Astrocyte (in vitro differentiated cells and primary cell): ENCODE measurements around the gene IL1R2. TPM values are rescaled to one million over a fixed set of nuclear protein-coding genes. Genes with fewer than 3 reads are reported as not detected.

Source experiments
- DNase-seq: peaks from one replicate; pipeline ENCODE4 v3.0.0-alpha.2; 2010; ENCODE audit warnings: low read depth
- FAIRE-seq: peaks from 2 replicates; lab custom pipeline; 2011; peaks lifted over from hg19 to GRCh38; lab: Jason Lieb, UNC
- H2AFZ ChIP-seq: 2 replicates; pipeline ENCODE4 v1.6.0; 2012; ENCODE audit warnings: low read depth, low read length, inconsistent platforms
- H3K27ac ChIP-seq: 2 replicates; pipeline ENCODE4 v1.5.1; 2011; ENCODE audit warnings: low read depth, low read length, inconsistent platforms
- H3K27me3 ChIP-seq: 2 replicates; pipeline ENCODE4 v1.6.0; 2011; ENCODE audit warnings: low read length, inconsistent platforms; ENCODE audit not compliant: insufficient read depth
- H3K36me3 ChIP-seq: 2 replicates; pipeline ENCODE4 v1.5.1; 2011; ENCODE audit warnings: low read length, inconsistent platforms; ENCODE audit not compliant: insufficient read depth
- H3K4me1 ChIP-seq: 2 replicates; pipeline ENCODE4 v1.5.1; 2011; ENCODE audit warnings: low read length, inconsistent platforms; ENCODE audit not compliant: insufficient read depth
- H3K4me2 ChIP-seq: 2 replicates; pipeline ENCODE4 v1.6.0; 2012; ENCODE audit warnings: low read length, inconsistent platforms
- H3K4me3 ChIP-seq: 2 replicates; pipeline ENCODE4 v1.5.1; 2011; ENCODE audit warnings: low read depth, mild to moderate bottlenecking, low read length, inconsistent platforms; ENCODE audit not compliant: insufficient read depth
- H3K79me2 ChIP-seq: 2 replicates; pipeline ENCODE4 v1.6.0; 2012; ENCODE audit warnings: mild to moderate bottlenecking, low read length, inconsistent platforms; ENCODE audit not compliant: insufficient read depth
- H3K9ac ChIP-seq: 2 replicates; pipeline ENCODE4 v1.6.0; 2012; ENCODE audit warnings: mild to moderate bottlenecking, low read length, inconsistent platforms
- H3K9me3 ChIP-seq: 2 replicates; pipeline ENCODE4 v1.5.1; 2012; ENCODE audit warnings: low read depth, mild to moderate bottlenecking, low read length, inconsistent platforms; ENCODE audit not compliant: insufficient read depth
- H4K20me1 ChIP-seq: 2 replicates; pipeline ENCODE4 v1.6.0; 2012; ENCODE audit warnings: low read length, inconsistent platforms; ENCODE audit not compliant: insufficient read depth
- H3K27ac Mint-ChIP-seq: one replicate; pipeline ENCODE4 v1.8.0; 2021; ENCODE audit warnings: mild to moderate bottlenecking, mixed read lengths; ENCODE audit not compliant: unreplicated experiment
- H3K27me3 Mint-ChIP-seq: one replicate; pipeline ENCODE4 v1.8.0; 2021; ENCODE audit warnings: low read depth, mixed read lengths; ENCODE audit not compliant: unreplicated experiment
- H3K36me3 Mint-ChIP-seq: one replicate; pipeline ENCODE4 v1.8.0; 2021; ENCODE audit warnings: low read depth, mixed read lengths; ENCODE audit not compliant: unreplicated experiment
- H3K4me1 Mint-ChIP-seq: one replicate; pipeline ENCODE4 v1.8.0; 2021; ENCODE audit warnings: low read depth, mixed read lengths; ENCODE audit not compliant: unreplicated experiment
- H3K4me3 Mint-ChIP-seq: one replicate; pipeline ENCODE4 v1.8.0; 2021; ENCODE audit warnings: mild to moderate bottlenecking, moderate library complexity, mixed read lengths; ENCODE audit not compliant: unreplicated experiment
- H3K9me3 Mint-ChIP-seq: one replicate; pipeline ENCODE4 v1.8.0; 2021; ENCODE audit warnings: mild to moderate bottlenecking, mixed read lengths; ENCODE audit not compliant: unreplicated experiment
- EZH2 ChIP-seq: IDR thresholded peaks from 2 replicates; pipeline ENCODE4 v1.6.1; 2012; ENCODE audit warnings: mild to moderate bottlenecking, low read length, inconsistent platforms; ENCODE audit not compliant: insufficient read depth
- total RNA-seq: library from RNA; stranded (reverse); gene quantifications from 2 replicates; pipeline ENCODE4 v1.2.1, GENCODE V29; 2021
- TF ChIP-seq, protein P1 (sequence below): IDR thresholded peaks from 2 replicates; pipeline ENCODE4 v1.5.1; 2011; ENCODE audit warnings: low read depth, mild to moderate bottlenecking, inconsistent platforms, low read length, moderate library complexity; ENCODE audit not compliant: insufficient read depth

IL1R2 gene
- total RNA-seq, 1 donor from 2014 or later, result 0.34 TPM

DNA sequence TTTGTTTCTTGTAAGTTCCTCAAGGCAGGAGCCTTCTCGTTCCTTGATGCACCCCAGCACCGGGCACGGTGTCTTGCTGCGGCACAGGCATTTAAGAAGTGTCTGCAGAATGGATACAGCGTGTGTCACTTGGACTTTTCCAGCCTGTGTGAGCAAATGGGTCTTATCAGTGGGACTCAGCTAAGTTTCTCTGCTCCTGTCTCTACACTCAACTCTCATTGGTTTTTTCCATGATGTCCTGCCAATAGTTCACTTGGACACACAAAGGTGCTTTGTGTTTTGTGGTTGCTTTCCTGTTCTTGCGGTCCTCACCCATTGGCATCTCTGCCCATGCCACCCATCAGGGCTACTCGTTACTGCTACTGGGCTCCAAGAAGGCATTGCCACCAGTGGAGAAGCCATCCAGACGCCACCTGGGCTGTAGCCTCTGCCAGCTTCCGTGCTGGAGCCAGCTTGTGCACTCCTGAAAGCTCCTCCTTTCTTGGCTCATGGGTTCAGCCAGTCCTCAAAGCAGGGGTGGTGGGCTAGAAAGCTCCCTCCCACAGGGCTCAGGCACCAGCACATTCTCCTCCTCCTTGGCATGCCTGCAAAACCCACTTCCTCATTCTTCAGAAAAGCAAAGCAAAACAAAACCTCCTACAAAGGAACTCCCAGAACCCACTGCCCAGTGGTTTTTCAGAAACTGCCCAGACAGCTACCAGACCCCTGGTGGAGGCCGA is 41.4 kb downstream of the IL1R2 start:
- H3K4me1 ChIP-seq, result peaks cover 19% of the 10 kb centered on the region
- H2AFZ ChIP-seq, result peak overlapping the region; percentile 38
- Mint-ChIP-seq H3K9me3 (peaks cover 13% of the 10 kb centered on the region), H3K36me3 (peaks cover 6% of the 10 kb centered on the region), H3K27ac (peak overlapping the region; percentile 99), H3K27me3 (peaks cover 2% of the 10 kb centered on the region), H3K4me1 (peaks cover 32% of the 10 kb centered on the region), H3K4me3 (no peak overlapping the region)
- H3K4me3 ChIP-seq, result no peak overlapping the region
- peak overlapping the region; percentile 59 for H3K4me2 ChIP-seq
- H4K20me1 ChIP-seq, result no peaks in the 10 kb centered on the region
- DNase-seq (peak; percentile 93), FAIRE-seq (peak; percentile 37)
- no peak for TF ChIP-seq EZH2
- TF ChIP-seq, protein P1, sequence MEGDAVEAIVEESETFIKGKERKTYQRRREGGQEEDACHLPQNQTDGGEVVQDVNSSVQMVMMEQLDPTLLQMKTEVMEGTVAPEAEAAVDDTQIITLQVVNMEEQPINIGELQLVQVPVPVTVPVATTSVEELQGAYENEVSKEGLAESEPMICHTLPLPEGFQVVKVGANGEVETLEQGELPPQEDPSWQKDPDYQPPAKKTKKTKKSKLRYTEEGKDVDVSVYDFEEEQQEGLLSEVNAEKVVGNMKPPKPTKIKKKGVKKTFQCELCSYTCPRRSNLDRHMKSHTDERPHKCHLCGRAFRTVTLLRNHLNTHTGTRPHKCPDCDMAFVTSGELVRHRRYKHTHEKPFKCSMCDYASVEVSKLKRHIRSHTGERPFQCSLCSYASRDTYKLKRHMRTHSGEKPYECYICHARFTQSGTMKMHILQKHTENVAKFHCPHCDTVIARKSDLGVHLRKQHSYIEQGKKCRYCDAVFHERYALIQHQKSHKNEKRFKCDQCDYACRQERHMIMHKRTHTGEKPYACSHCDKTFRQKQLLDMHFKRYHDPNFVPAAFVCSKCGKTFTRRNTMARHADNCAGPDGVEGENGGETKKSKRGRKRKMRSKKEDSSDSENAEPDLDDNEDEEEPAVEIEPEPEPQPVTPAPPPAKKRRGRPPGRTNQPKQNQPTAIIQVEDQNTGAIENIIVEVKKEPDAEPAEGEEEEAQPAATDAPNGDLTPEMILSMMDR, result no peak
- H3K36me3 ChIP-seq, result no peaks in the 10 kb centered on the region
- no peaks in the 10 kb centered on the region for H3K27me3 ChIP-seq
- no peaks in the 10 kb centered on the region for H3K9me3 ChIP-seq
- peak overlapping the region; percentile 18 for H3K27ac ChIP-seq
- H3K9ac ChIP-seq, result peak overlapping the region; percentile 31
- H3K79me2 ChIP-seq, result no peaks in the 10 kb centered on the region

DNA sequence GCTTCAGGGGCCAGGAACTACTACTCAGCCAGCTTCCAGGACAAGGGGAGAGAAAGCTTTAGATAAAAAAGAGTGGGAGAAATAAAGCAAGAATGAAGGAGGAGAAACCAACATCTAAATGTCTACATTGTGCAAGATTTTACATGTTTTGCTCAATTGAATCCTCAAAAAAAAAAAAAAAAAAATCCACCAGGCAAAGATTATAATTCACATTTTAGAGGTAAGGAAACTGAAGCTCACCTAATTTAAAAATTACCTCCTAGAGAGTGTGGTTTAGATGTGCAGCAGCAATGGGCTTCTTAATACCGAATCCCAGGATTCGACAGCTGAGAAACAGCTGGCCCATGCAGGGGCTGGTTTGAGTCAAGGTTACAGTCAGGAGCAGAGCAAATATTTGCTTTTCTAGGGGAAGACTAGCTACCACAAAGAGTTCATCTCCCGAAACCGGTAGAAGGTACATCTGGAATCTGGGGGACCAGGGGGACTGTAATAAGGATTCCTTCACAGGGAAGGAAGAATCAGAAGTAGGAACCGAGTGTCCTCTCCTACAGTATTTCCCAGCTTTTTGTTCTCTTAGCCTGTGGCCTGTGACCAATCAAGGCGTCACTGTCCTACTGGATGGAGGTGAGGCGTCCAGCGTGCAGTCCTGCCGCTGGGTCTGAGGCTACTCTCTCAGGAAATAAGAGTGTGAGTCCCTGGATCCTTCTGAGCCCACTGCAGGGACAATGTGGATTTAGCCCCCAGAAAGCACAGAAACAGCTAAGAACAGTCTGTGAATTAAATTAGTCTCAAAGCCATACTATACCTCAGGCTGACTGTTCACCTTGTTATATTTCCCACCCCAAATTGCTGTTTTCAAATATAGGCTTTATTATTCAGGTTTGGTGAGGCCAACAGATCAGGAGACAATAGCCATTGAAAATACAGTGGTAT is 42.3 kb downstream of the IL1R2 start:
- Histone ChIP-seq H2AFZ (peak overlapping the region; percentile 38), H3K36me3 (no peaks in the 10 kb centered on the region), H3K27me3 (no peaks in the 10 kb centered on the region), H3K27ac (peak overlapping the region; percentile 18), H3K79me2 (no peaks in the 10 kb centered on the region), H3K4me3 (no peak overlapping the region), H3K4me1 (peaks cover 19% of the 10 kb centered on the region), H4K20me1 (no peaks in the 10 kb centered on the region), H3K9ac (peak overlapping the region; percentile 31), H3K4me2 (peak overlapping the region; percentile 59), H3K9me3 (no peaks in the 10 kb centered on the region)
- DNase-seq, result no peak
- peak overlapping the region; percentile 66 for H3K4me3 Mint-ChIP-seq
- peaks cover 25% of the 10 kb centered on the region for H3K4me1 Mint-ChIP-seq
- peaks cover 2% of the 10 kb centered on the region for H3K27me3 Mint-ChIP-seq
- H3K9me3 Mint-ChIP-seq, result peaks cover 13% of the 10 kb centered on the region
- no peak for FAIRE-seq
- H3K27ac Mint-ChIP-seq, result peak overlapping the region; percentile 99
- H3K36me3 Mint-ChIP-seq, result peaks cover 6% of the 10 kb centered on the region
- TF ChIP-seq, protein P1, result no peak
- no peak for TF ChIP-seq EZH2
